Stomach smooth muscle (tissue), 2 donors: ENCODE data around the gene ATP10A.
"Not testable (repeated sequence)": the region's sequence is repeated elsewhere in the genome, so short reads cannot be mapped to it uniquely, and the experiment has no call there.

Experiments used
- H3K27ac ChIP-seq: one replicate; pipeline ENCODE4 v1.7.0; 2013; ENCODE audit warnings: mild to moderate bottlenecking, low read length, inconsistent platforms
- H3K27me3 ChIP-seq, 2 donors: one replicate each; pipeline ENCODE4 v1.7.0; 2013; ENCODE audit warnings: low read length in 2 of 2; ENCODE audit not compliant: insufficient read depth in 2 of 2, control insufficient read depth in 1 of 2
- H3K36me3 ChIP-seq, 2 donors: one replicate each; pipeline ENCODE4 v1.7.0; 2013; ENCODE audit warnings: low read length in 2 of 2; ENCODE audit not compliant: control insufficient read depth in 2 of 2, insufficient read depth in 2 of 2
- H3K4me1 ChIP-seq: one replicate; pipeline ENCODE4 v1.7.0; 2013; ENCODE audit warnings: low read length; ENCODE audit not compliant: control insufficient read depth, insufficient read depth
- H3K4me3 ChIP-seq, 2 donors: one replicate each; pipeline ENCODE4 v1.7.0; 2013; ENCODE audit warnings: low read length in 2 of 2
- H3K9ac ChIP-seq, 2 donors: one replicate each; pipeline ENCODE4 v1.7.0; 2013; ENCODE audit warnings: low read length in 2 of 2, mild to moderate bottlenecking in 1 of 2
- H3K9me3 ChIP-seq, 2 donors: one replicate each; pipeline ENCODE4 v1.7.0; 2013; ENCODE audit warnings: low read length in 2 of 2; ENCODE audit not compliant: control insufficient read depth in 2 of 2
- donor health status: healthy.
- donor health status: Pancreatic carcinoma.

The ATP10A gene

GRCh38 chr15:25758612-25759011 lies 104.5 kb downstream of the ATP10A start:
- H3K4me3 ChIP-seq, H3K36me3 ChIP-seq, H3K27me3 ChIP-seq, H3K4me1 ChIP-seq, H3K9me3 ChIP-seq, H3K9ac ChIP-seq, H3K27ac ChIP-seq: not testable (repeated sequence)

- H3K36me3 ChIP-seq, result no peaks in the 10 kb centered on the region
- no peak overlapping the region for H3K4me3 ChIP-seq
- no peaks in the 10 kb centered on the region for H3K9me3 ChIP-seq
- H3K4me1 ChIP-seq, result peaks cover 21% of the 10 kb centered on the region
- H3K27me3 ChIP-seq, result no peaks in the 10 kb centered on the region
- H3K9ac ChIP-seq, result no peak overlapping the region
- H3K27ac ChIP-seq, result no peak overlapping the region
These were observed 119.4 kb downstream of the ATP10A start for GRCh38 chr15:25743548-25744275.

- Histone ChIP-seq H3K4me3 (no peak overlapping the region), H3K9ac (no peak overlapping the region), H3K9me3 (no peaks in the 10 kb centered on the region), H3K27ac (no peak overlapping the region), H3K27me3 (no peaks in the 10 kb centered on the region), H3K4me1 (peaks cover 28% of the 10 kb centered on the region), H3K36me3 (no peaks in the 10 kb centered on the region)
These were observed 120.2 kb downstream of the ATP10A start for GRCh38 chr15:25742776-25743547.

- no peak overlapping the region for H3K9ac ChIP-seq
- H3K9me3 ChIP-seq, result no peaks in the 10 kb centered on the region
- peaks cover 35% of the 10 kb centered on the region for H3K4me1 ChIP-seq
- no peak overlapping the region for H3K27ac ChIP-seq
- no peak overlapping the region for H3K4me3 ChIP-seq
- H3K36me3 ChIP-seq, result no peaks in the 10 kb centered on the region
- H3K27me3 ChIP-seq, result no peaks in the 10 kb centered on the region
These were observed 120.9 kb downstream of the ATP10A start for GRCh38 chr15:25742041-25742730.

GRCh38 chr15:25741256-25741580 lies 121.9 kb downstream of the ATP10A start:
- no peaks in the 10 kb centered on the region for H3K9me3 ChIP-seq
- no peak overlapping the region for H3K27ac ChIP-seq
- no peak overlapping the region for H3K4me3 ChIP-seq
- no peaks in the 10 kb centered on the region for H3K36me3 ChIP-seq
- no peak overlapping the region for H3K9ac ChIP-seq
- H3K4me1 ChIP-seq, result peaks cover 39% of the 10 kb centered on the region
- no peaks in the 10 kb centered on the region for H3K27me3 ChIP-seq

GRCh38 chr15:25740383-25741255 lies 122.5 kb downstream of the ATP10A start:
- Histone ChIP-seq H3K9ac (no peak overlapping the region), H3K4me1 (peaks cover 43% of the 10 kb centered on the region), H3K4me3 (no peak overlapping the region), H3K27ac (no peak overlapping the region), H3K36me3 (peaks cover 0 to 2% of the 10 kb centered on the region in 2 donors), H3K9me3 (no peaks in the 10 kb centered on the region), H3K27me3 (no peaks in the 10 kb centered on the region)

GRCh38 chr15:25739687-25740121 lies 123.4 kb downstream of the ATP10A start:
- Histone ChIP-seq H3K36me3 (peaks cover 0 to 6% of the 10 kb centered on the region in 2 donors), H3K4me3 (no peak overlapping the region), H3K9ac (no peak overlapping the region), H3K4me1 (peaks cover 45% of the 10 kb centered on the region), H3K27ac (peak overlapping the region; percentile 18), H3K9me3 (no peaks in the 10 kb centered on the region), H3K27me3 (no peaks in the 10 kb centered on the region)

- Histone ChIP-seq H3K27ac (peak overlapping the region; percentile 69), H3K4me3 (no peak overlapping the region), H3K36me3 (peaks cover 0 to 6% of the 10 kb centered on the region in 2 donors), H3K27me3 (no peaks in the 10 kb centered on the region), H3K4me1 (peaks cover 45% of the 10 kb centered on the region), H3K9ac (no peak overlapping the region), H3K9me3 (no peaks in the 10 kb centered on the region)
These were observed 124.8 kb downstream of the ATP10A start for GRCh38 chr15:25738171-25738965.

- Histone ChIP-seq H3K9ac (no peak overlapping the region), H3K27me3 (no peaks in the 10 kb centered on the region), H3K36me3 (peaks cover 0 to 6% of the 10 kb centered on the region in 2 donors), H3K27ac (peak overlapping the region; percentile 69), H3K4me1 (peaks cover 38% of the 10 kb centered on the region), H3K9me3 (no peaks in the 10 kb centered on the region), H3K4me3 (peak overlapping the region; percentile 45 to 49)
These were observed 125.9 kb downstream of the ATP10A start for GRCh38 chr15:25737218-25737643.
